SU-DHL-6 (cell line): ENCODE data around the gene EDDM13.
"Not testable (repeated sequence)": the region's sequence is repeated elsewhere in the genome, so short reads cannot be mapped to it uniquely, and the experiment has no call there.

Experiments
- EZH2phosphoT487 ChIP-seq: fragments of 200-600 bp; sonication (generic), shearing (Covaris generic); conservative IDR thresholded peaks from 2 replicates; pipeline ENCODE4 v1.6.1; 2018; ENCODE audit warnings: mild to moderate bottlenecking, antibody characterized with exemption, low read length, moderate library complexity, mixed read lengths
- TF ChIP-seq, protein P1 (sequence below): fragments of 200-600 bp; sonication (generic); IDR thresholded peaks from one replicate; pipeline ENCODE4 v1.5.1; 2017; ENCODE audit warnings: antibody characterized with exemption, mild to moderate bottlenecking, low read length, moderate library complexity; ENCODE audit not compliant: insufficient read depth, poor library complexity, severe bottlenecking

GRCh38 chr19:56339031-56339430, 66.5 kb downstream of the EDDM13 start:
- TF ChIP-seq, protein P1, sequence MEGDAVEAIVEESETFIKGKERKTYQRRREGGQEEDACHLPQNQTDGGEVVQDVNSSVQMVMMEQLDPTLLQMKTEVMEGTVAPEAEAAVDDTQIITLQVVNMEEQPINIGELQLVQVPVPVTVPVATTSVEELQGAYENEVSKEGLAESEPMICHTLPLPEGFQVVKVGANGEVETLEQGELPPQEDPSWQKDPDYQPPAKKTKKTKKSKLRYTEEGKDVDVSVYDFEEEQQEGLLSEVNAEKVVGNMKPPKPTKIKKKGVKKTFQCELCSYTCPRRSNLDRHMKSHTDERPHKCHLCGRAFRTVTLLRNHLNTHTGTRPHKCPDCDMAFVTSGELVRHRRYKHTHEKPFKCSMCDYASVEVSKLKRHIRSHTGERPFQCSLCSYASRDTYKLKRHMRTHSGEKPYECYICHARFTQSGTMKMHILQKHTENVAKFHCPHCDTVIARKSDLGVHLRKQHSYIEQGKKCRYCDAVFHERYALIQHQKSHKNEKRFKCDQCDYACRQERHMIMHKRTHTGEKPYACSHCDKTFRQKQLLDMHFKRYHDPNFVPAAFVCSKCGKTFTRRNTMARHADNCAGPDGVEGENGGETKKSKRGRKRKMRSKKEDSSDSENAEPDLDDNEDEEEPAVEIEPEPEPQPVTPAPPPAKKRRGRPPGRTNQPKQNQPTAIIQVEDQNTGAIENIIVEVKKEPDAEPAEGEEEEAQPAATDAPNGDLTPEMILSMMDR: not testable (repeated sequence)
- TF ChIP-seq EZH2phosphoT487: not testable (repeated sequence)
